ENCODE data around the gene MCTP2.

DNA sequence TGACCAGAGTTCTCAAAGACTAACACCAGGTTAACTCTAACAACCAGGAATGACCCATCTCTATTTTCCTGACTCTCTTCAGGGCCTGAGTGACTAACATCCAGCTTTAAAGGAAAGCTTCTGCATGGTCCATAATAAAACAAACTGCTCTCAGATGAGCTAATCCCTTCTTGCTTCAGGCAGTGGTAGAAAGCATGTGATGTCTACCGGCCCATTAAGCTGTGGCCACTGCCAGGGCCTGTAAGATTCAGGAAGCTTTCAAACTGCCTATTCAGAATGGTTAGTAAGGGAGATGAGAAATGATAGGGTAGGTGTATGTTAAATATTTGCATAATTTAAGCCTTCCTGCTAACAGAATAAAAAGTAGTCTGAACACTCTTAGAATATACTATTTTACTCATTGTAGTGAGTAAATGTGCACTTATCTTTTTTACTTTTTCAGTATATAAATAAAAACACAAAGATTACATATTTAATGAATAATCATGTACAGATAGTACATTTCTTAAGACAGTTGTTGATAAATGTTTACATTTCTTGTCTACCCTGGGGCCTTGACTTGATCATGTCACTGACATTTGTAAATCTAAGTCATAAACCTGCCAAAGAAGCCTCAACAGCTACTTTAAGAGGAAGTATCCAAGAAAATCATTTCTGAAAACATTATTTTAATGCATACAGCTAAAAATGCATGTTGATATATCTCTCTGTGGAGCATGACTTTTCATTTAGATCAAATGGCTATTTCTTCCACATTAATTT lies 222.0 kb downstream of the MCTP2 start:
- TF ChIP-seq CTCF (IDR thresholded peaks at IDR 0.05) (no peak), POLR2A (IDR thresholded peaks at IDR 0.05) (no peak), EP300 (IDR thresholded peaks at IDR 0.05) (no peak), POLR2AphosphoS5 (IDR thresholded peaks at IDR 0.05) (no peak)
